HG02798 (cell line): ENCODE data around the gene PKNOX1.
"Not testable (repeated sequence)": the region's sequence is repeated elsewhere in the genome, so short reads cannot be mapped to it uniquely, and the experiment has no call there.

Source experiments
- ATAC-seq: cut with Tn5 transposase; IDR thresholded peaks from one replicate; pipeline ENCODE4 v1.9.1; 2021; ENCODE audit warnings: mild to moderate bottlenecking; ENCODE audit not compliant: unreplicated experiment, poor library complexity

PKNOX1 gene

DNA sequence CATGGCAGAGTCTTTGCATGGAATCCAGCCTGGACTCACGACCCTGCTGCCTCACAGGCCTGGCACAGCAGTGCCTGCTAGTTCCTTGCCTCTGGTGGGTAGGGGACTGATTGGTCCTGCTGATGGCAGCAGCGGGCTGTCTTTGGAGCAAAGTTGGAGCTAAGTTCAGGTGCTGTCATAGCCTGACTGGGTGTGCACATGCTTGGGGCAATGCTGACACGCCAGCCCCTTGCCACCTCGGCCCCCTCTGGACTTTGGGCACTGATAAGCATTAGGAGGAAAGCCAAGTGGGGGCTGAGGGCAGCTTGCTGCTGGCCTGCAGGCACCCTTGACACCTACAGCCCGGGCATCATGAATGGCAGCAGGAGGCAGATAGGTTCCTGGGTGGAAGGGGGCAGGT lies 67.8 kb downstream of the PKNOX1 start:
- not testable (repeated sequence) for ATAC-seq

DNA sequence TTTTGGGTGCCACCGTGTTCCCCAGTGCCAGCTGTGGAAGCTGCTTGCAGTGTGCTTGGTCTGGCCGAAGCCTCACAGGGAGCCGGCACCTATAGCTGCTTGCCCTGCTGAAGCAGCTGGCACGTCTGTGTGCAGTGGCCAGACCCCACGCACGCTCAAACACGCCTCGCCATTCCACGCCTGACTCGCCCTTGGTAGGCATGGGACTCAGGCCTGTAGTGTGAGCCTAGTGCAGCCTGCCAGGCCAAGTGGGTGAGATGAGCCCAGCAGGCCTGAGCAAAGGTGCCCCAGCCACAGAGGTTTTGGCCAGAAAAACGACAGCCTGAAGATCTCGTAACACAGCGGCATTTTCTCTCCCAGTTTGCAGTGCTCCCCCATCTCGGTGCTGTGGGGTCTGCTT lies 68.9 kb downstream of the PKNOX1 start:
- ATAC-seq = not testable (repeated sequence)

DNA sequence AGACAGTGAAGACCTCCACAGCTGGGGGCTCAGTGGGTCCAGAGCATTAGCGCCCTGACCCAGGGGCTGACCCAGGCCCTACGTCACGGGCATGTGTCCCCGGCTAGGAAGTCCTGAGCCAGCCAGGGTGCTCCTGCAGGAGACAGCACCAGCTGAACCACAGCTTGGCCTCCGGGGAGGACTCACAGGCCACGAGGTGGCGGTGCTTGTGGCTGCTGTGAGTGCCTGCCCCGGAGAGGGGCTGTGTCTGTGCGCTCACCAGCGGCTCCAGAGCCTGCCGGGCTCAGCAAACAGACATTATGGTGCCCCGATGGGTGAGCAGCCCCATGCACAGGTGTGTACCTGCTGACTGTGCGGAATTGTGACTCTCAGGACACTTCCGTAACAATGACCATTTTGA lies 70.2 kb downstream of the PKNOX1 start:
- not testable (repeated sequence) for ATAC-seq

DNA sequence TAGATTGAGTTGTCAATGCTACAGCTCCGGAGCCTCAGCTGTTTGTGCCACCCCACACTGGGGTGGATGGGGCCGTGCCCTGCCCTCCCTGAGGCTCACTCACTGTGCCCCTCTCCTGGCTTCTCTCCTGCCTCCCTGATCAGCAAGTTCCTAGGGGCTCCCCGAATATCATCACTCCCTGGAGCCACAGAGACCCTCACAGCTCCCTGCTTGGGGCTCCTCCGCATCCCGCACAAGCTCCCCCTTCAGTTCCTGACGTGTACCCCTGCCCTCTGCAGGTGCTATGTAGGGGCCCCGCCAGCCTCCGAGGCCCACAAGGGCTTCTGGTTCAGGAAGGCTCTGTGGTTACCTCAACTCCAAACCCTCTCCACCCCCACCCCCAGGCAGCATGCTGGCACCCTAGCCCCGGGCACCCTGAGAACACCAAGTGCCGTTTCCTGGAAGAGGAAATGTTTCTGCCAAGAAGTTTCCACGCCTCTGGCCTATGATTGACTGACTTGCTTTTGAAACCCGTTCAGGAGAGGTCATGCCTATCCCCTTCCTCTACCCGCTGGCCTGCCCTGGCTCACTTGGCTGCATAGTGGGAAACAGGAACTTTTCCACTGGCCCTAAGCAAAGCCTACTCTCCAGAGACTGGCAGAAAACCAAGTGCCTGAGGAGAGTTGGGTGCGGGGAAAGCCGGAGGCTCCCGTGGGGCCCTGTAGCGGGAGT lies 71.0 kb downstream of the PKNOX1 start:
- ATAC-seq = not testable (repeated sequence)

DNA sequence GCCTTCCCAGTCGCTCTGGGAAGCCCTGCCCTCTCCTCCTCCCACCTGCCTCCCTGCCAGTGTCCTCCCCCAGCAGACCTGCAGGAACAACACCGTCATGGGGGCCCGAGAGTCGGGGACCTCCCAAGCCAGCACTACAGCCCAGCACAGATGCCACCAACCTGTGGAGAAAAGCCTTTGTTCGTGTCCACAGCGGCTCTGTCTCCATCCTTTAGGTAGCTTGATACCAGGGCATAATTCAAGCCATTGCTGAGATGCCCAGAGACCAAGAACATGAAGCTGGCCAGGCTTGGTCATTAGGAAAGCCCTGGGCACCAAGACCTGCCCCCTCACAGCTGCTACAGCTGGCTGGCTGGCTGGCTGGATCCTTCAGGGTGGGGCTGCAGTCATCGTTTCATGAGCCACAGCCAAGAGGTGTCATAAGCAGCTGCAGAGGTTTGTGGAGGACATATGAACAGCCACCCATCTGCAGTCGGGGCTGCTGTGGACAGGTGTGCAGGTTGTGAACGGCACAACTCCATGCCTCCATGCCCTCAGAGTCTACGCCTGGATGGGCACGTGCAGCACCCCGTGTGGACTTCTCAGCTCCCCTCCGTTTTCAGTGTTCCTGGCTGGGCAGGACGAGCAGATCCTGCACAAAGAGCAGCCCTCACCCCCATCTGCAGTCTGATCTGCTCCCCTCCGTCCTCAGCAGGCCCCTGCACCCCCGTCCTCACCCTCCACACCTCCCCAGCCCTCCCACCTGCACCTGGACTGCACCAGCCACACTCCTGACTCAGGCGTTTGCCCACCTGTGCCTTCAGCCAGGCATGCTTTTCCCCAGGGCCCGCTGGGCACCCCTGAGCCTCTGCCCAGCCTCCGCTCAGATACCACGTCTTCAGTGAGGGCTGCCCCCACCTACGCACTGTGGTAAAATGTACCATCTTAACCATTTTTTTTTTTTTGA lies 71.8 kb downstream of the PKNOX1 start:
- not testable (repeated sequence) for ATAC-seq

DNA sequence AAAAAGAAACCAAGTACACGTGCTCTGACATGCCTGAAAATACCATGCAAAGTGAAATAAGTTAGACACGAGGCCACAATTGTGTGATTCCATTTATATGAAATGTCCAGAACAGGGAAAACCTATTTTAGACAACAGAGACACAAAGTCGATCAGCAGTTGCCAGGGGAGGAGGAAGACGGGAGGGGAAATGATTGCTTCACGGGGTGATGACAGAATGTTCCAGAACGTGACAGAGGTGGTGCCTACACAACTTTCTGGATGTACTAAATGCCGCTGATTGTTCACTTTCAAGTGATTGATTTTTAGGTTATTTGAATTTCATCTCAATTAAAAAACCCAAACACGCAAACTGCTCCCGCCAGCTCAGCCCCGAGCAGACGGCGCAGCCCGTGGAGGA lies 78.8 kb downstream of the PKNOX1 start:
- ATAC-seq = not testable (repeated sequence)

DNA sequence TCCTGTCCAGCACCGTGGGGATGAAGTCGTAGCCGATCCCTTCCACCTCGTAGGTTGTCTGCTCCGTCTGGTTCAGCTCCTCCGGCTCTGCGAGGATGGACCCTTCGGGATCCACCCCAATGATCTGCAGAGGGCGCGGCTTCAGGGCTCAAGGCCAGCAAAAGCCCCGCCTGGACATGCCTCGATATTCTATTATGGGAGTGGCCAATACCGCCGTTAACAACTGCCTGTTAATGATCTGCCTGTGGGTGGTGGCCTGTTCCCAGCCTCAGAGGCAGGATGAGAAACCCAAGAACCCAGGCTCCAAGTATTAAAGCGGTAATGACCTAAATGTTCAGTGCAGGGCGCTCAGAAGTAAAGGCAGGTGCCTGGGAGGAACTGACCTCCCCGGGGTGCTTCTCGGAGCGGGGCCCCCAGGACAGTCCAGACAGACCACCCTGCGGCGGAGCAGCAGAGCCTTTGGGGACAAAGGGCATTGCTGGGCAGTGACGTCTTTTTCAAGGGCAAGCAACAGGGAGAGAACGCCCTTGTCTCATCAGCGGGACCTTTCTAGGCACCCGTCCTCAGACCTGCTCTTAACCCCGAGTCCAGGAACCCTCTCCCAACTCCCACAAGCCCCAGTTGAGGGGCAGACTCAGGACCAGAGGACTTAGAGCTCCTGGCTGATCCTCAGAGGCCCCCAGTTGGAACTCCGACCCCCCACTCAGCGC lies 88.7 kb downstream of the PKNOX1 start:
- not testable (repeated sequence) for ATAC-seq

DNA sequence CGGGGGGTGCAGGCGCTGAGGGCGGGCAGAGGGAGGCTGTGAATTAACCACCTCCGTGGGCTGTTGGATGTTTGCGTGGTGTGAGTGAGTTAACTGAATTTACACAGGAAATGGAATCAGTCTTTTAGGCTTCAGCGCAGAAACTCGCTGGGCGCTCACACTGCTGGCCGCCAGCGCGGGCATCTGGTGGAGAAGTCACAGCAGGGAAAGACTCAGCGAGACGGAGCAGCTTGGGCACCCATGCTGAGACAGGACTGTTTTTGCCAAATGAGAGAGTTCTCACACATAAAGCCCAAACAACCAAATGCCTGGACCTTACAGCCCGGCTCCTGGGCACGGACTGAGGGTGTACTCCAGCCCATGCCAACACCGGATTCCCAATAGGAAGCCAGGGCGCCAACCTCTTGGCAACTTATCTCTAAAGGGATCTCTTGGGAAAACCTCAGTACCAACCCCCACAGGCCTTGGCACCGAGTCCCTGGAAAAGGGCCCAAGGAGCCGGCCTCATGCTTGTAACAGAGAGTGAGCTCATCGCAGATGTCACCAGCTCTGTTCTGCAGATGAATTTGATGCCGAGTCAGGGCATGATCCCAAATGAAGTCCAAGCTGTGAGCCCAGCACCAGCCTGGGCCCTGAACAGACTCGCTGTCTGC lies 90.0 kb downstream of the PKNOX1 start:
- not testable (repeated sequence) for ATAC-seq

DNA sequence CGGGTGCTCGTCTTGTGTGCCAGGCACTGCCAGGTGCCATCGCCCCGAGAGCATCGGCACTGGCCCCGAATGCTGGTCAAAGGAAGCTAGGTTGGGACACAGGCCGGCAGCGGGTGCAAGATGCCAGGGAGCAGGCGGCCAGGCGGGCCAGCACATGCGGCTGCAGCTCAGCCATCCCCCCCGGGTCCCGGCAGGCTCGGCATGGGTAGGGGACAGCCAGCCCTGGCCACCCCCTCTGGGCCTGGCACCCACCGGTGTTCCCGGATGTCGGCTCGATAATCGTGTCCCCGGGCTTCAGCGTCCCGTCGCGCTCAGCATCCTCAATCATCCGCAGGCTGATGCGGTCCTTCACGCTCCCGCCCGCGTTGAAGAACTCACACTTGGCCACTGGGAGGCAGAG lies 91.6 kb downstream of the PKNOX1 start:
- ATAC-seq = not testable (repeated sequence)

DNA sequence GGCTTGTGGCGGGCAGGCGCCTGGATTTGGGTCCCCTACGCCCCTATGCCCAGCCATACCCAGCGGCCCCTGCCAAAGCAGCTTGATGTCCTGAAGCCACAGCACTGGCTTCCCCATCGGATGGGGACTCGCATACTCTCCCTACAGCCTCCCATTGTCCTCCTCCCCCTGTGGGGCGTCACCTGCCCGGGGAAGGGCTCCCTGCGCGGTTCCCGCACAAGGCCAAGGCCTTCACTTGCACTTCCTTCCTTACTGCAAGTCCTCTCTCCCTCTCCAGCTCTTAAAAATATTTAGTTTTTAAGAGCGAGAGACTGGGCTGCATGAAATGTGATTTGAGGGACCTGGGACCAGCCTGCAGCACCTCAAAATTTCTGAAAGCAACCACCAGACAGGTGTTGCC lies 92.3 kb downstream of the PKNOX1 start:
- not testable (repeated sequence) for ATAC-seq

DNA sequence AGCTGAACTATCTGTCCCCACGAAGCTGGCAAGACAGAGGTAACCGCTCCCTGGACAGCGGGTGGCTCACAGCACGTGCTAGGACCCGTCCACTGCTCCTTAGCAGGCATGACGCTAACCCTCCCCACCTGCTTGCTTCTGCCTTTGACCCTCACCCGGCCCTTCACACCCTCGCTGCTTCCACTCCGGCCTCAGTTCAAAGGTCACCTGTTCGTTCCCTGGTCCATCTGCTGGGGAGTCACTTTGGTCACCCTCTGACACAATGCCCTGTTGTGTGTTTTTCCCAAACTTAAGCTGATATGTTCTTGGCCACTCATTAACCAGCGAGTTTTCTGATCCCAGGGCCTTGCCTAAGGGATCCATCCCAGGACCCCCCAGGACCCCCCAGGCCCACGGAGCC lies 93.7 kb downstream of the PKNOX1 start:
- not testable (repeated sequence) for ATAC-seq

DNA sequence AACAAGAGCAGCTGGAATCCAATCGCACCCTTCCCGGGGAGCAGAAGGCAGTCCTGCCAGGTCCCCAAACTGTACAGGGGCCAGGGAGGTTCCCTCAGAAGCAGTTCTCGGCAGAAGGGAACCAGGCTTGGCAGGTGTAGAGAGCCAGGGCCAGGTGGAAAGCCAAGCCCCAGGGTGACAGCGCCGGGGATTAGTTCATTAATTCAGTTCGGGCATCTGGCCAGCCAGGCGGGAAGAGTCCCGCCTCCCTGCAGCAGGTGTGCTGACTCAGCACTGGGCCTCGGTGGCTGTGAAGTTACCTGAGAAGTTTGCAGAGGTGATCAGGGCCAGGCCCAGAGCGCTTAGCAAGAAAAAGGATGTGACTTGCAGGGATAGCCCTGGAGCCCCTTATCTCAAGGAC lies 95.3 kb downstream of the PKNOX1 start:
- ATAC-seq = not testable (repeated sequence)

DNA sequence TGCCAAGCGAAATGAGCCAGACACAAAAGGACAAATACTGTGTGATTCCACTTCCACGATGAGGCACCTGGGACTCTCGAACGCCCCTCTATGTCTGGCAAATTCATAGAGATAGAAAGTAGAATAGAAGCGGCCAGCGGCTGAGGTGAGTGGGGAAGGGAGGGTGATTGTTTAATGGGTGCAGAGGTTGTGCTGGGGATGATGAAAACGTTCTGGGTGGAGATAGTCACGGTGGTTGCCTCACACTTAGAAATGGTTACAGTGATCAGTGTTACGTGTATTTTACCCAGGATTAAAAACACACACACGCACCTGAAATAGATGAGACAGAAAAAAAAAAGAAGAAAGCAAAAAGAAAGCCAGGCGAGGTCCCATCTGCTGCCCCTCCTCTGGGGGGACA lies 98.4 kb downstream of the PKNOX1 start:
- ATAC-seq = not testable (repeated sequence)

DNA sequence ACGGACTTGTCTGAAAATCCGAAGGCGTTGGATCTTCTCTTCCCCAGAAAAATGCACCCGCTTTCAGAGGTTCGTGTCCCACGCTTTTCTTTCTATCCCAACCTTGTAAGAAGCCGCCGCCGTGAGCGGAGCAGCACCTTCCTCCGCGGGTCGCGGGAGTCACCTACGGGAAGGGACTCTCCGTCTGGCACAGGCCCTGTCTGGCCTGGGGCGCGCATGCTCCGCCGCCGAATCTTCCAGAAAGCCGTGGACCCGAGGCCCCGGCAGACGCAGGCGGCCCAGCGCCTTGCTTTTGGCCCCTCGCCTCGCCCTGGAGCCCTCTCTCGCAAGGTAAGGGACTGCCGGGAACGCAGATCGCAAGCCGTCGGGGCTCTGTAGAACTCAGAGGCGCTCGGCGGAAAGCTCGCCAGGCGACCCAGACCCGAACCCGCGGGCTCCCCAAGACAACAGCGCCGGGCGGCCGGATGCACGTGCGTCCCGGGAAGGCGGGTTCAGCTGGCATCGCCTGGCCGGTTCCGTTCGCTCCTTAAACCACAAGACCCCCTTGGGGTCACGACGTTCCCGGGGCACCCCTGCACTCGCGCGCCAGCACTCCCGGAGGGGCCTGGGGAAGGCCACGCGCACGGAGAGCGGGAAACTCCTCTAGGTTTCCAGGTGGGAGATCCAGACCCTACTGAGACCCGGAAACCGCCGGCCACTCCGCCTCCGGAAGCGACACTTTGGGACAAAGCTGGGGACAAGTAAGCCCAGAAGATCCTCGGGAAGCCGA lies 100.2 kb downstream of the PKNOX1 start:
- ATAC-seq = not testable (repeated sequence)

DNA sequence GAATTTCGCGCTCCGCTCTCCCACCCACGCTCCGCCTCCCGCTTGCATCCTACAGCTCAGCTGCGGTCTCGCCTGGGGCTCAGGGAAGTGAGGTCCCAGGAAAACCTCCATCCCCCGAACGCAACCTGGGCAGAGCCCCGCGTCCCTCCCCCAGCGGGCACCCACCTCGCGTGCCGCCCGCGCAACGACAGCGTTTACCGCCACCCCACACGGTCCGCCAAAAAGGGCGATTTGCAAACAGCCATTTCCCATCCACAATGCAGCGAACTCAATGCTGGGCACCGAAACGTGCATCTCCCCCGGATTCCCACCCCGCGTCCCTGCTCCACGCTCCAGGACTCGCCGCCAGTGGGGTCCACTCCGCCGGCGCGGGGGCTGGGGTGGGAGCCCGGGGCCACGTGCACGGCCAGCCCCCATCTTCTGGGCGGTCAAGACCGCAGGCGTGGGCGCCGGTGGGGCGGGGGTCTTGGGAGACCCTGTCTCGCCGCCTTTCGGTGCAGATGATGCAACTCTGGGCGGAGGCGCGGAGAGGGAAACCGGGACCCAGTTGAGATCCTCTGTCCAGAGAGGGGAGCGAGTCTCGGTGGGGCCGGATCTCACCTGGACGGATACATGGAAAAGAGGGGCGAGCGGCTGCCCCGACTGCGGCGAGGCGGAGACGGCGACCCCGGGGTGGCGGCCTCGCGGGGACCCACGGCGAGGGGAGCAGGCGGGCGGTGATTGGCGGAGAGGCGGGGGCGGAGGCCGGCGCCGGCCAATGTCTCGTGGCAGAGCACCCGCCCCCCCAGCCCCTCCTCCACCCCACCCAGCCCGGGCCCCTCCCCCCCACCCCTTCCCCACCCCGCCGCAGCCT lies 101.0 kb downstream of the PKNOX1 start, which contains the start of gene CBS:
Gene CBS (minus strand): TSS at position 666 of the 853 bp plus-strand sequence. CDS start 3,642 bp downstream, outside the sequence.
- ATAC-seq = not testable (repeated sequence)

DNA sequence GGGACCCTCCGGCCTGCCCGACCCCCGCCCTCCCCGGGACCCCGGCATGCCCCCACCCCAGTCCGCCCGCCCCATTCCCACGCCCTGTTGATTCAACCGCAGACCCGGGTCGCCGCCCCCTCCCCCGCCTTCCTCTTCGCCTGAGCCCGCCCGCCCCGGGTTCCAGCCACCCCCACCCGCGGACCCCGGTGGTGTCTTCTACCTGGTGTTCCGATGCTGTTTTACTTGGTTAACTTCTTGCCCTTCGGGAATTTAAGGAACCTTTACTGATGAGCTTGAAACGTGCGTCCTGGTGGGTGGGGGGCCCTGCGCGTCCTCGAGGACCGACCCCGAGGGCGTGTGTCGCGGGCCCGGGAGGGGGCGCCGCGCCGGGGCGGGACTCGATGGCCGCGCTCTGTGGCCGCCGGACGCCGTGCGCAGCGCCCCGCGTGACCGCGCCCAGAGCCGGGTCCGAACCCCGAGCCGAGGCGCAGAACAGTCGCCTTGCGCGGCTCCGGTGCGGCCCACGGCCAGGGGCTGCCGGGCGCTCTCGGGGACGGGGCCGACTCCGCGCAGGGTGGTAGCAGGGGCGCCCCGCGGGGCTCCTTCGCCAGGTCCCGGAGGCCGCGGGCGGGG lies 101.8 kb downstream of the PKNOX1 start:
- ATAC-seq = not testable (repeated sequence)

DNA sequence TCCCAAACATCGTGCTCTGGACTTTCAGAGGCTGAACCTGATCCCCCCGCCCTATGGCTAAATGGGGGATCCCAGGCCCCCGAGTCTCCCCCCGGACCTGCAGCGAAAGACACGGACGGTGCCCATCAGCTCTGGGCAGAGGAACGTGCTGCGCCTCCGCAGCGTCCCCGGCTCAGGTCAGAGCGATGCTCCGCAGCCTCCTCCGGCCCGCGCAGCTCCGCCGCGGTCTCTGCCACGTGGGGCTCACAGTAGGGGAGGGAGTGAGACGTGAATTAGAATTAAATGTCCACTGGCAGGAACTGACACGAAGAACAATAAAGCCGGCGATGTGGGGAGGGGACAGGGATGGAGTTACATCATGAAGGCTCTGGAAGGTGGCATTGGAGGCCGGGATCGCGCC lies 102.3 kb downstream of the PKNOX1 start:
- not testable (repeated sequence) for ATAC-seq
